Measurements from ENCODE around the gene PICALM. TPM values are rescaled to one million over a fixed set of nuclear protein-coding genes. Genes with fewer than 3 reads are reported as not detected.

The PICALM gene
- total and polyA plus RNA-seq, 2 donors (not counting 3 experiments of a cell fraction or from before 2014, with no cell fraction given) = 181 to 202 TPM

- Histone ChIP-seq H3K9me3 (replicated peaks; ENCODE audit: control insufficient read depth, insufficient read depth, low read length) (no peaks in the 10 kb centered on the region), H3K27me3 (ENCODE audit: control insufficient read depth in 2 of 2, insufficient read depth in 2 of 2, low read length in 2 of 2) (no peaks in the 10 kb centered on the region), H3K4me2 (ENCODE audit: insufficient read depth, low read length) (no peak overlapping the region), H3K79me2 (ENCODE audit: control insufficient read depth, insufficient read depth, low read length) (peaks cover 96% of the 10 kb centered on the region), H3K27ac (ENCODE audit: insufficient read depth, low read depth, low read length) (no peak overlapping the region), H2AFZ (ENCODE audit: low read depth, low read length) (no peak overlapping the region), H3K9me1 (replicated peaks; ENCODE audit: control insufficient read depth, extremely low read depth, insufficient read depth, low read length) (no peaks in the 10 kb centered on the region), H3K36me3 (ENCODE audit: control insufficient read depth in 2 of 2, extremely low read depth in 1 of 2, insufficient read depth in 2 of 2, low read length in 2 of 2) (no peaks in the 10 kb centered on the region), H3K9ac (replicated peaks; ENCODE audit: extremely low read depth, insufficient read depth, low read length) (no peak overlapping the region), H3K4me1 (ENCODE audit: control insufficient read depth, extremely low read depth, insufficient read depth, low read length) (peaks cover 20% of the 10 kb centered on the region), H4K20me1 (replicated peaks; ENCODE audit: control insufficient read depth, extremely low read depth, insufficient read depth, low read length) (peaks cover 20% of the 10 kb centered on the region), H3K4me3 (replicated peaks in 1 of 3; ENCODE audit: insufficient read depth in 1 of 3, low read depth in 1 of 3, low read length in 3 of 3) (no peak overlapping the region)
- no peak for TF ChIP-seq EZH2 (IDR thresholded peaks at IDR 0.05; ENCODE audit: borderline replicate concordance, low read depth, low read length, severe bottlenecking)
- no peak for TF ChIP-seq FOS (IDR thresholded peaks at IDR 0.05; ENCODE audit: borderline replicate concordance, insufficient read depth, low read length)
- no peak for TF ChIP-seq POLR2AphosphoS5 (IDR thresholded peaks at IDR 0.05; ENCODE audit: insufficient read depth, low read depth, low read length)
- TF ChIP-seq JUN (IDR thresholded peaks at IDR 0.05; ENCODE audit: borderline replicate concordance, insufficient read depth, insufficient read length, low read depth) = no peak
- no peak for TF ChIP-seq POLR2A (IDR thresholded peaks at IDR 0.05; ENCODE audit: low read depth, low read length)
- no peak for TF ChIP-seq GATA2 (IDR thresholded peaks at IDR 0.05; ENCODE audit: insufficient read depth, insufficient read length, low read depth, low read length)
- ChIA-PET POLR2A (interaction anchor here (0.6 kb wide), 1 partner anchor 105 kb away, joined by 4 read pairs; no protein-coding TSS in a partner anchor), CTCF (interaction anchor here (1.1 to 3.6 kb wide), 8 partner anchors 12 to 174 kb away, joined by 3 to 89 read pairs (median 12); partner anchors contain the start of gene PICALM)
- FAIRE-seq = no peak
- intact Hi-C loops (cut with micrococcal nuclease) = loop anchor here (2.0 kb wide), 2 partner anchors 159 to 247 kb away; no protein-coding TSS in a partner anchor
- dilution Hi-C loops (cut with MboI; ENCODE audit: extremely low pct_ligation_motif_present, low sequenced_read_pairs) = loop anchor here (25.0 kb wide), 1 partner anchor 168 kb away; no protein-coding TSS in a partner anchor
- DNase-seq (ENCODE audit: low read depth, low spot score) = no peak
- BruUV-seq (replicated peaks) = no TSS peak
These were observed 24.9 kb downstream of the PICALM start for GRCh38 chr11:86043765-86044503.

All from endothelial cell of umbilical vein (primary cell).